ENCODE results near the gene SLC16A9. TPM values are rescaled to one million over a fixed set of nuclear protein-coding genes. Genes with fewer than 3 reads are reported as not detected.
"Not testable (repeated sequence)": the region's sequence is repeated elsewhere in the genome, so short reads cannot be mapped to it uniquely, and the experiment has no call there.

Gene SLC16A9
- total RNA-seq, 1 experiment from 2014 or later: 0.13 TPM

DNA sequence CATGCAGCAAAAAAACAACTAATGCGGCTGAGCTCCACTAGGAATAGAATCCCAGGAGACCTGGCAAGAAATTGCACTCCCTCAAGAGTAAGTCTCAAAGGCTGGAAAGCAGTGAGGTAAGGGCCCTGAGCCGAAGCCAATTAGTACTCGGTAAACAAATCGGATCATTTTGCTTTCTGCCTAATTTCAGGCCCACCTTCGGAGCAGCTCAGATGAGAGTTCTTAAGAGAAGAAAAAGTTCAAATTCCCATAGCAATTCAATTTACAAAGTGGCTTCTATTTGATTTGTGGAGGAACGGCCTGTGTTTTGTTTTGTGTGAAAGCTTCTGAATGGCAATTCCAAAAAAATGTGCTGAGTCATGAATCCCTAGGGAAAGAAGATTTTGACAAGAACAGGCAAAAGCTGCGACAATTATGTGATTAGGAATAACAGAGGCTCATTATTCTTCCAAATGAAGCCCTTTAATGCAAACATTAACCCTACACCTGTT is 60.9 kb downstream of the SLC16A9 start:
- peaks cover 12% of the 10 kb centered on the region; the same call in 1 of the 2 replicates for H3K9me3 ChIP-seq (ENCODE audit: control insufficient read depth, insufficient read depth, low read depth, low read length)
- ATAC-seq (no peak), DNase-seq (ENCODE audit: low read depth, low spot score) (no peak)
- no peak overlapping the region for H3K4me3 ChIP-seq (ENCODE audit: low read depth in 2 of 2, low read length in 2 of 2)
- no peak overlapping the region for H3K27ac ChIP-seq (ENCODE audit: low read length)
- no peaks in the 10 kb centered on the region for H3K36me3 ChIP-seq (ENCODE audit: control insufficient read depth, insufficient read depth, low read length)
- in situ Hi-C loops (cut with HindIII; ENCODE audit: low pct_unique_long_range_greater_than_20kb, low sequenced_read_pairs) (no loop called here), intact Hi-C loops (cut with micrococcal nuclease; ENCODE audit: unreplicated experiment) (no loop called here)
- BruUV-seq (replicated peaks): no TSS peak
- no peaks in the 10 kb centered on the region for H3K27me3 ChIP-seq (ENCODE audit: control insufficient read depth, insufficient read depth, low read length)
- CTCF ChIA-PET: interaction anchor here (0.6 kb wide), 2 partner anchors 288 to 451 kb away, joined by 8 to 10 read pairs; no protein-coding TSS in a partner anchor
- POLR2A ChIA-PET: interaction anchor here (0.6 kb wide), 1 partner anchor 15 kb away, joined by 7 read pairs; no protein-coding TSS in a partner anchor
- no peaks in the 10 kb centered on the region for H3K4me1 ChIP-seq (ENCODE audit: control insufficient read depth, insufficient read depth, low read length)
- TF ChIP-seq, protein P1, sequence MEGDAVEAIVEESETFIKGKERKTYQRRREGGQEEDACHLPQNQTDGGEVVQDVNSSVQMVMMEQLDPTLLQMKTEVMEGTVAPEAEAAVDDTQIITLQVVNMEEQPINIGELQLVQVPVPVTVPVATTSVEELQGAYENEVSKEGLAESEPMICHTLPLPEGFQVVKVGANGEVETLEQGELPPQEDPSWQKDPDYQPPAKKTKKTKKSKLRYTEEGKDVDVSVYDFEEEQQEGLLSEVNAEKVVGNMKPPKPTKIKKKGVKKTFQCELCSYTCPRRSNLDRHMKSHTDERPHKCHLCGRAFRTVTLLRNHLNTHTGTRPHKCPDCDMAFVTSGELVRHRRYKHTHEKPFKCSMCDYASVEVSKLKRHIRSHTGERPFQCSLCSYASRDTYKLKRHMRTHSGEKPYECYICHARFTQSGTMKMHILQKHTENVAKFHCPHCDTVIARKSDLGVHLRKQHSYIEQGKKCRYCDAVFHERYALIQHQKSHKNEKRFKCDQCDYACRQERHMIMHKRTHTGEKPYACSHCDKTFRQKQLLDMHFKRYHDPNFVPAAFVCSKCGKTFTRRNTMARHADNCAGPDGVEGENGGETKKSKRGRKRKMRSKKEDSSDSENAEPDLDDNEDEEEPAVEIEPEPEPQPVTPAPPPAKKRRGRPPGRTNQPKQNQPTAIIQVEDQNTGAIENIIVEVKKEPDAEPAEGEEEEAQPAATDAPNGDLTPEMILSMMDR (IDR thresholded peaks at IDR 0.05): no peak
- TF ChIP-seq REST (IDR thresholded peaks at IDR 0.05; ENCODE audit: insufficient read depth in 1 of 2, low read depth in 2 of 2, low read length in 1 of 2): no peak
- TF ChIP-seq TCF7L2 (IDR thresholded peaks at IDR 0.05; ENCODE audit: low read depth, low read length): no peak
- no peak for TF ChIP-seq POLR2AphosphoS5 (IDR thresholded peaks at IDR 0.05; ENCODE audit: low read depth, low read length)
- no peak for TF ChIP-seq SIN3A (IDR thresholded peaks at IDR 0.05; ENCODE audit: borderline replicate concordance, insufficient read depth, low read depth, low read length)

GRCh38 chr10:59644841-59645240 is 64.8 kb downstream of the SLC16A9 start:
- ATAC-seq (no peak), DNase-seq (ENCODE audit: low read depth, low spot score) (no peak)
- no peaks in the 10 kb centered on the region for H3K36me3 ChIP-seq (ENCODE audit: control insufficient read depth, insufficient read depth, low read length)
- TF ChIP-seq, protein P1 (IDR thresholded peaks at IDR 0.05): no peak
- TF ChIP-seq TCF7L2 (IDR thresholded peaks at IDR 0.05; ENCODE audit: low read depth, low read length) (no peak), SIN3A (IDR thresholded peaks at IDR 0.05; ENCODE audit: borderline replicate concordance, insufficient read depth, low read depth, low read length) (no peak), REST (IDR thresholded peaks at IDR 0.05; ENCODE audit: insufficient read depth in 1 of 2, low read depth in 2 of 2, low read length in 1 of 2) (no peak), POLR2AphosphoS5 (IDR thresholded peaks at IDR 0.05; ENCODE audit: low read depth, low read length) (no peak)
- no peaks in the 10 kb centered on the region for H3K27me3 ChIP-seq (ENCODE audit: control insufficient read depth, insufficient read depth, low read length)
- H3K27ac ChIP-seq (ENCODE audit: low read length): no peak overlapping the region
- in situ Hi-C loops (cut with HindIII; ENCODE audit: low pct_unique_long_range_greater_than_20kb, low sequenced_read_pairs) (no loop called here), intact Hi-C loops (cut with micrococcal nuclease; ENCODE audit: unreplicated experiment) (no loop called here)
- no TSS peak for BruUV-seq (replicated peaks)
- ChIA-PET POLR2A (no interaction called here), CTCF (no interaction called here)
- peaks cover 12% of the 10 kb centered on the region; the same call in 1 of the 2 replicates for H3K9me3 ChIP-seq (ENCODE audit: control insufficient read depth, insufficient read depth, low read depth, low read length)
- H3K4me1 ChIP-seq (ENCODE audit: control insufficient read depth, insufficient read depth, low read length): no peaks in the 10 kb centered on the region
- no peak overlapping the region for H3K4me3 ChIP-seq (ENCODE audit: low read depth in 2 of 2, low read length in 2 of 2)

GRCh38 chr10:59641688-59642087 is 68.0 kb downstream of the SLC16A9 start:
- H3K27me3 ChIP-seq (ENCODE audit: control insufficient read depth, insufficient read depth, low read length); POLR2A ChIA-PET; BruUV-seq (replicated peaks); intact Hi-C loops (cut with micrococcal nuclease; ENCODE audit: unreplicated experiment); DNase-seq (ENCODE audit: low read depth, low spot score); ATAC-seq; H3K4me1 ChIP-seq (ENCODE audit: control insufficient read depth, insufficient read depth, low read length); H3K4me3 ChIP-seq (ENCODE audit: low read depth in 2 of 2, low read length in 2 of 2); CTCF ChIA-PET; in situ Hi-C loops (cut with HindIII; ENCODE audit: low pct_unique_long_range_greater_than_20kb, low sequenced_read_pairs); H3K36me3 ChIP-seq (ENCODE audit: control insufficient read depth, insufficient read depth, low read length); H3K27ac ChIP-seq (ENCODE audit: low read length): not testable (repeated sequence)
- peaks cover 12% of the 10 kb centered on the region; the same call in 1 of the 2 replicates for H3K9me3 ChIP-seq (ENCODE audit: control insufficient read depth, insufficient read depth, low read depth, low read length)

Data from Panc1 (cell line).